Lung (tissue), 12 donors: ENCODE measurements around the gene STK16. TPM values are rescaled to one million over a fixed set of nuclear protein-coding genes. Genes with fewer than 3 reads are reported as not detected.
"Not testable (repeated sequence)": the region's sequence is repeated elsewhere in the genome, so short reads cannot be mapped to it uniquely, and the experiment has no call there.

Experiments
- ATAC-seq: fragments of 200-7000 bp; cut with Tn5 transposase; one replicate; pipeline ENCODE4 v1.9.1; 2020; ENCODE audit warnings: moderate number of reproducible peaks; ENCODE audit not compliant: insufficient read depth, low FRiP score
- DNase-seq, 3 donors: peaks; one replicate each; pipeline ENCODE4 v3.0.0-alpha.2; 2013 to 2017
- H3K27ac ChIP-seq, 2 donors: one replicate each; pipeline ENCODE4 v1.5.1; 2013; ENCODE audit warnings: mild to moderate bottlenecking in 2 of 2, moderate library complexity in 2 of 2, control low read depth in 1 of 2, inconsistent platforms in 1 of 2, low read depth in 1 of 2, low read length in 1 of 2
- H3K27me3 ChIP-seq, 3 donors: one replicate each; pipeline ENCODE4 v1.5.1; 2013; ENCODE audit warnings: low read length in 2 of 3; ENCODE audit not compliant: control insufficient read depth in 3 of 3, insufficient read depth in 3 of 3
- H3K36me3 ChIP-seq, 4 donors: one replicate each; pipeline ENCODE4 v1.5.1; 2013; ENCODE audit warnings: low read length in 4 of 4, mild to moderate bottlenecking in 1 of 4, moderate library complexity in 1 of 4; ENCODE audit not compliant: control insufficient read depth in 4 of 4, insufficient read depth in 4 of 4
- H3K4me1 ChIP-seq, 5 donors: one replicate each; pipeline ENCODE4 v1.5.1; 2013; ENCODE audit warnings: low read length in 5 of 5, mild to moderate bottlenecking in 2 of 5, moderate library complexity in 1 of 5; ENCODE audit not compliant: control insufficient read depth in 5 of 5, insufficient read depth in 5 of 5
- H3K4me3 ChIP-seq: one replicate; pipeline ENCODE4 v1.5.1; 2013; ENCODE audit warnings: mild to moderate bottlenecking, control low read depth, moderate library complexity
- H3K9ac ChIP-seq, 2 donors: one replicate each; pipeline ENCODE4 v1.5.1; 2013; ENCODE audit warnings: low read length in 2 of 2, control low read depth in 1 of 2; ENCODE audit not compliant: insufficient read depth in 1 of 2
- H3K9me3 ChIP-seq, 4 donors: one replicate each; pipeline ENCODE4 v1.5.1; 2013; ENCODE audit warnings: low read length in 3 of 4, mild to moderate bottlenecking in 1 of 4, moderate library complexity in 1 of 4; ENCODE audit not compliant: control insufficient read depth in 4 of 4, insufficient read depth in 3 of 4
- CTCF ChIP-seq: IDR thresholded peaks from 2 replicates; pipeline ENCODE4 v1.5.1; 2012; ENCODE audit warnings: mild to moderate bottlenecking; ENCODE audit errors: control extremely low read depth, extremely low read depth
- WGBS, 2 donors: extraction: QIAGEN DNeasy Blood & Tissue Kit; methylation state at CpG; one replicate each; pipeline ENCODE4 v1.1.7; 2013; 5-methylcytosine and 5-hydroxymethylcytosine counted together
- polyA plus RNA-seq, 2 donors: library from polyadenylated mRNA; stranded (reverse); fragments of 200-250 nt; gene quantifications; one replicate each; pipeline ENCODE4 v1.2.1, GENCODE V29; 2013
- total RNA-seq, 2 donors: library from RNA; depleted of rRNA in 1 of 2; stranded (reverse); fragments of >200 nt in 1 of 2; gene quantifications; one replicate each; pipeline ENCODE4 v1.2.1, GENCODE V29; 2014 to 2021
- donor health status: control.
- donor health status: control.
- donor health status: Bipolar disorder and iron deficiency.
- donor health status: healthy.
- donor health status: DM: yes; HTN: yes; CAD: no.

STK16 gene
- total and polyA plus RNA-seq, 4 donors: 16.2 to 50.5 (median 25.4) TPM

DNA sequence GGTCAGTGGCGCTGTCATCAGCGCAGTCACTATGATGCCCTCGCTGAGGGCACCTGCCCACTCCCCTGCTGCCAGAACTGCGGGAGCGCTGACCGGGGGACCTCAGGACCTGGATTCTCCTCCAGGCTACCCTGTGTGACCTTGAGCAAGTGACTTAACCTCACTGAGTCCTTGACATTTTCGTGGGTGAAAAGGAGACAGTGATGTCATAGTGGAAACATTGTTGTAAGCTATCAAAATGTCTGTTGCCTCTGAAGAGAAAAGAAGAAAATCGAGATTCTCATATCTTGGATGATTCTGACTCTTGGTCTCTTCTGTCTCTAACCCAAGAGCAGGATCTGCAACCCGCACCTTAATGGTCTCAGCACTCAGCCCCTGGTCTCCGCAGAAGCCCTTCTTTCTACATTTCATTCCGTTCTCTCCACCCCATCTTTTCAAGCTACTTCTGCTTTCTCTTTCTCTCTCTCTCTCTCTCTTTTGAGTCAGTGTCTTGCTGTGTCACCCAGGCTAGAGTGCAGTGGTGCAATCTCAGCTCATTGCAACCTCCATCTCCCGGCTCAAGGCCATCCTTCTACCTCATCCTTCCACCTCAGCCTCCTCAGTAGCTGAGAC, 9.4 kb downstream of the STK16 start:
- peak overlapping the region in 1 of 2 donors; percentile 10 for H3K9ac ChIP-seq
- peak overlapping the region; percentile 51 to 84 for H3K27ac ChIP-seq

DNA sequence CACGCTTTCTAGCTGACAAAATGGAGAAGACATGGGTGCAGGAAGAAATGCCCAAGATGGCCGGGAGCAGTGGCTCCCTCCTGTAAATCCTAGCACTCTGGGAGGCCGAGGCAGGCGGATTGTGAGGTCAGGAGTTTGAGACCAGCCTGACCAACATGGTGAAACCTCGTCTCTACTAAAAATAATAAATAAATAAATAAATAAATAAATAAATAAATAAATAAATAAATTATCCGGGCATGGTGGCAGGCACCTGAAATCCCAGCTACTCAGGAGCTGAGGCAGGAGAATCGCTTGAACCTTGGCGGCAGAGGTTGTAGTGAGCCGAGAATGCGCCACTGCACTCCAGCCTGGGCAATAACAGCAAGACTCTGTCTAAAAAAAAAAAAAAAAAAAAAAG, 13.7 kb downstream of the STK16 start:
- ATAC-seq, H3K9me3 ChIP-seq, H3K9ac ChIP-seq, DNase-seq, H3K36me3 ChIP-seq, H3K27ac ChIP-seq, H3K4me1 ChIP-seq, H3K4me3 ChIP-seq: not testable (repeated sequence)
- H3K27me3 ChIP-seq: peaks cover 0 to 32% (median 32%) of the 10 kb centered on the region in 3 donors
- WGBS, 2 donors: 89 to 91% methylated on average over 10 of the region's 10 CpGs

More for the DNA sequence above, 9.4 kb downstream of the STK16 start:
- no peak for TF ChIP-seq CTCF
- Histone ChIP-seq H3K27me3 (peaks cover 0 to 51% (median 38%) of the 10 kb centered on the region in 3 donors), H3K4me1 (peaks cover 0 to 27% (median 17%) of the 10 kb centered on the region in 5 donors), H3K4me3 (peak overlapping the region; percentile 37), H3K36me3 (peaks cover 0 to 7% (median 0%) of the 10 kb centered on the region in 4 donors), H3K9me3 (no peaks in the 10 kb centered on the region)
- WGBS, 2 donors: 11 to 19% methylated on average over 12 of the region's 12 CpGs
- ATAC-seq (no peak), DNase-seq (no peak)

DNA sequence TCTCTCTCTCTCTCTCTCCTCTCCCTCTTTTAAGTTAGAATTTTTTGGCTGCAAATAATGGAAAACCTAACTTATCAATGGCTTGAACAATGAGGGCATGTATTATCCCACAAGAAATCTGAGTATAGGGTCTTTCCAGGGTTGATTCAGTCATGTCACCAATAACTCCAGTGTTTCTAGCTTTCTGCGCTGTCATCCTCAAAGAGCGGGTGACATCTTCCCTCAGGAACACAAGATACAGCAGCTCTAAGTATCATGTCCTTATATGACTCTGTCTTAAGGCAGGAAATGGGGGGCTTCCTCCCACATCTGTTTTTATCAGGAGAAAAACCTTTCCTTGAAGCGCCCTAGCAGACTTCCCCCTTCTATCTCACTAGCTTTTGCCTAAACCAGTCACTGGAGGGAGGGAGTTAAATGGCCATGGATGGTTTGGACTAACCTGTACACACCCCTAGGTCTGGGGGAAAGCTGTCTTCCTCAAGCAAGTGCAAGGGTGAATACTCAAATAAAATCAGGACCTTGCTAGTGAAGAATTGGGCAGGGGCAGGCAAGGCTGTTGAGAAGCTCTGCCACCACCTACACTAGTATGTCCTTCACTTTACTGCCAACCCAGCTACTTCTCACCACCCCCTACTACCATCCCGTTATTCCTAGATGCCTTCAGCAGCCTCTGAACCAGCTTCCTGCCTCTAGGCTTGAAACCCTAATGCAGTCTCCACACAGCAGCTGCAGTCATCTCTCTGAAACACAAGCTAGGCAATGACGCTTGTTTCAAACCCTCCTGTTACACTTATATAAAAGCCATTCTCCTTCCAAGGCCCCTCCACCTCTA, 16.0 kb downstream of the STK16 start:
- no peak overlapping the region for H3K27ac ChIP-seq
- no peak overlapping the region for H3K4me3 ChIP-seq
- no peak for ATAC-seq
- 45 to 56% methylated on average over 5 of the region's 5 CpGs for WGBS, 2 donors
- H3K36me3 ChIP-seq: no peaks in the 10 kb centered on the region
- no peaks in the 10 kb centered on the region for H3K4me1 ChIP-seq
- no peak for TF ChIP-seq CTCF
- H3K27me3 ChIP-seq: peaks cover 0 to 13% (median 12%) of the 10 kb centered on the region in 3 donors
- no peak overlapping the region for H3K9ac ChIP-seq
- no peaks in the 10 kb centered on the region for H3K9me3 ChIP-seq
- DNase-seq: no peak

GRCh38 chr2:219266232-219266631, 21.0 kb downstream of the STK16 start:
- WGBS, 2 donors: 76 to 88% methylated on average over 5 of the region's 5 CpGs
- TF ChIP-seq CTCF: no peak
- Histone ChIP-seq H3K4me1 (no peaks in the 10 kb centered on the region), H3K36me3 (no peaks in the 10 kb centered on the region), H3K4me3 (no peak overlapping the region), H3K9ac (no peak overlapping the region), H3K27me3 (peaks cover 0 to 3% (median 0%) of the 10 kb centered on the region in 3 donors), H3K9me3 (peaks cover 0 to 2% (median 0%) of the 10 kb centered on the region in 4 donors), H3K27ac (no peak overlapping the region)
- ATAC-seq (no peak), DNase-seq (no peak)
